Measurements from ENCODE around the gene PSME2. TPM values are rescaled to one million over a fixed set of nuclear protein-coding genes. Genes with fewer than 3 reads are reported as not detected.
A peak's percentile ranks its signal among the peaks of the same experiment; 100 is the strongest.

Gene PSME2
- total and polyA plus RNA-seq, 2 of the 13 experiments (the other 11 are each of a cell fraction or from before 2014, with no cell fraction given) = 332 to 716 TPM

DNA sequence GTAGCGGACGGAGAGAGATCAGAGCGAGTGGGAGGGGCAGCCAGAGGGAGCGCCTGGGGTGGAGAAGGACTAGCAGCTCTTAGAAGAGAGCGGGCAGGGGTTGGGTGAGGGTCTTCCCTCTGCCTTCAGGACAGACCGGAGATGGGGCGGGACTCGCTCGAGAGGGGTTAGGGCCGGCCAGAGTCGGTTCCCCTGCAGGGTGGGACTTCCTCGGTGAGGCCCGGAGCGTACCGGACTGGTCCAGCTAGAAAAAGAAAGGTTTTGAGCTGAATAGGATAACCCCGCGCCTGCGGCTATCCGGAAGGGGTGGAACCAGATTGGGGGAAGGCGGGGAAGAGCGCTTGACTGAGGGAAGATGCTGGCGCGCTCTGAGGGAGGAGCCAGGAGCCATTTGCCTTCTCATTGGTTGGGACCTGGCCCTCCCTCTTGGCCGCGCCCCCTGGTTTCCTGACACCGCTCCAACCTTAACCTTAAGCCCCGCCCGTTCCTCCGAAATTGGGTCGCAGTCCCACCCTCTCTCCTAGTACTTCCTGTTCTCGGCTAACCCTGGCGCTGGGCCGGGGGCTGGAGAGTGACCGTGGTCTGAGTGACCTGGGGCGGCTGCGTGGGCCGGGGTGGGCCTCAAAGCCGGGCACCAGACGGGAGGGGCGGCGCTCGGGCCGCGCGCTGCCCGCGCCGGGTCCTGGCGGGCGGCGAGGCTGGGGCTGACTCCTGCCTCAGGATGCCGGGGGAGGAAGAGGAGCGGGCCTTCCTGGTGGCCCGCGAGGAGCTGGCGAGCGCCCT is 759 bp upstream of the PSME2 start, which contains the start of gene RNF31 (continued):
- TF ChIP-seq ZFYVE20 (CRISPR knock-in tag; IDR thresholded peaks at IDR 0.05; ENCODE audit: borderline replicate concordance, low read depth) (no peak), TAF15 (IDR thresholded peaks at IDR 0.05; ENCODE audit: low read depth, low read length, poor library complexity, severe bottlenecking) (peak; percentile 37), IRX3 (CRISPR knock-in tag; IDR thresholded peaks at IDR 0.05; ENCODE audit: borderline replicate concordance, low read depth) (no peak), SAFB2 (CRISPR knock-in tag; IDR thresholded peaks at IDR 0.05; ENCODE audit: borderline replicate concordance, low read depth) (no peak; the same call in 1 of the 2 replicates), JUNB (CRISPR knock-in tag; IDR thresholded peaks at IDR 0.05; ENCODE audit: borderline replicate concordance) (no peak), ZFP1 (CRISPR knock-in tag; IDR thresholded peaks at IDR 0.05) (no peak), MTF2 (CRISPR knock-in tag; IDR thresholded peaks at IDR 0.05; ENCODE audit: borderline replicate concordance) (no peak), ZNF792 (CRISPR knock-in tag; IDR thresholded peaks at IDR 0.05) (no peak; the same call in 1 of the 2 replicates), ZNF441 (CRISPR knock-in tag; IDR thresholded peaks at IDR 0.05; ENCODE audit: borderline replicate concordance) (peak; percentile 70), JUN (CRISPR knock-in tag; IDR thresholded peaks at IDR 0.05) (no peak; the same call in none of the 2 replicates), ZSCAN31 (CRISPR knock-in tag; IDR thresholded peaks at IDR 0.05; ENCODE audit: low read depth) (no peak; the same call in 1 of the 2 replicates), MXD4 (CRISPR knock-in tag; IDR thresholded peaks at IDR 0.05) (peak; percentile 96), CHD2 (IDR thresholded peaks at IDR 0.05; ENCODE audit: low read depth, low read length) (no peak), ETV5 (CRISPR knock-in tag; IDR thresholded peaks at IDR 0.05; ENCODE audit: borderline replicate concordance) (peak; percentile 67), ZNF510 (CRISPR knock-in tag; IDR thresholded peaks at IDR 0.05; ENCODE audit: low read depth) (peak; percentile 51; the same call in 1 of the 2 replicates), ELF3 (CRISPR knock-in tag; IDR thresholded peaks at IDR 0.05) (peak; percentile 93)
- TF ChIP-seq, protein P1, sequence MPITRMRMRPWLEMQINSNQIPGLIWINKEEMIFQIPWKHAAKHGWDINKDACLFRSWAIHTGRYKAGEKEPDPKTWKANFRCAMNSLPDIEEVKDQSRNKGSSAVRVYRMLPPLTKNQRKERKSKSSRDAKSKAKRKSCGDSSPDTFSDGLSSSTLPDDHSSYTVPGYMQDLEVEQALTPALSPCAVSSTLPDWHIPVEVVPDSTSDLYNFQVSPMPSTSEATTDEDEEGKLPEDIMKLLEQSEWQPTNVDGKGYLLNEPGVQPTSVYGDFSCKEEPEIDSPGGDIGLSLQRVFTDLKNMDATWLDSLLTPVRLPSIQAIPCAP (CRISPR knock-in tag; IDR thresholded peaks at IDR 0.05; ENCODE audit: low read depth) = no peak
- TF ChIP-seq, protein P2, sequence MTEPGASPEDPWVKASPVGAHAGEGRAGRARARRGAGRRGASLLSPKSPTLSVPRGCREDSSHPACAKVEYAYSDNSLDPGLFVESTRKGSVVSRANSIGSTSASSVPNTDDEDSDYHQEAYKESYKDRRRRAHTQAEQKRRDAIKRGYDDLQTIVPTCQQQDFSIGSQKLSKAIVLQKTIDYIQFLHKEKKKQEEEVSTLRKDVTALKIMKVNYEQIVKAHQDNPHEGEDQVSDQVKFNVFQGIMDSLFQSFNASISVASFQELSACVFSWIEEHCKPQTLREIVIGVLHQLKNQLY (CRISPR knock-in tag; IDR thresholded peaks at IDR 0.05) = no peak; the same call in none of the 2 replicates
- TF ChIP-seq, protein P3, sequence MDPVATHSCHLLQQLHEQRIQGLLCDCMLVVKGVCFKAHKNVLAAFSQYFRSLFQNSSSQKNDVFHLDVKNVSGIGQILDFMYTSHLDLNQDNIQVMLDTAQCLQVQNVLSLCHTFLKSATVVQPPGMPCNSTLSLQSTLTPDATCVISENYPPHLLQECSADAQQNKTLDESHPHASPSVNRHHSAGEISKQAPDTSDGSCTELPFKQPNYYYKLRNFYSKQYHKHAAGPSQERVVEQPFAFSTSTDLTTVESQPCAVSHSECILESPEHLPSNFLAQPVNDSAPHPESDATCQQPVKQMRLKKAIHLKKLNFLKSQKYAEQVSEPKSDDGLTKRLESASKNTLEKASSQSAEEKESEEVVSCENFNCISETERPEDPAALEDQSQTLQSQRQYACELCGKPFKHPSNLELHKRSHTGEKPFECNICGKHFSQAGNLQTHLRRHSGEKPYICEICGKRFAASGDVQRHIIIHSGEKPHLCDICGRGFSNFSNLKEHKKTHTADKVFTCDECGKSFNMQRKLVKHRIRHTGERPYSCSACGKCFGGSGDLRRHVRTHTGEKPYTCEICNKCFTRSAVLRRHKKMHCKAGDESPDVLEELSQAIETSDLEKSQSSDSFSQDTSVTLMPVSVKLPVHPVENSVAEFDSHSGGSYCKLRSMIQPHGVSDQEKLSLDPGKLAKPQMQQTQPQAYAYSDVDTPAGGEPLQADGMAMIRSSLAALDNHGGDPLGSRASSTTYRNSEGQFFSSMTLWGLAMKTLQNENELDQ (CRISPR knock-in tag; IDR thresholded peaks at IDR 0.05; ENCODE audit: borderline replicate concordance) = no peak; the same call in 1 of the 2 replicates
- TF ChIP-seq, protein P4, sequence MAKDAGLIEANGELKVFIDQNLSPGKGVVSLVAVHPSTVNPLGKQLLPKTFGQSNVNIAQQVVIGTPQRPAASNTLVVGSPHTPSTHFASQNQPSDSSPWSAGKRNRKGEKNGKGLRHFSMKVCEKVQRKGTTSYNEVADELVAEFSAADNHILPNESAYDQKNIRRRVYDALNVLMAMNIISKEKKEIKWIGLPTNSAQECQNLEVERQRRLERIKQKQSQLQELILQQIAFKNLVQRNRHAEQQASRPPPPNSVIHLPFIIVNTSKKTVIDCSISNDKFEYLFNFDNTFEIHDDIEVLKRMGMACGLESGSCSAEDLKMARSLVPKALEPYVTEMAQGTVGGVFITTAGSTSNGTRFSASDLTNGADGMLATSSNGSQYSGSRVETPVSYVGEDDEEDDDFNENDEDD (CRISPR knock-in tag; IDR thresholded peaks at IDR 0.05; ENCODE audit: borderline replicate concordance) = 0 out of 2 replicates have a peak, but pooled peaks have one; percentile 56
- TF ChIP-seq, protein P5, sequence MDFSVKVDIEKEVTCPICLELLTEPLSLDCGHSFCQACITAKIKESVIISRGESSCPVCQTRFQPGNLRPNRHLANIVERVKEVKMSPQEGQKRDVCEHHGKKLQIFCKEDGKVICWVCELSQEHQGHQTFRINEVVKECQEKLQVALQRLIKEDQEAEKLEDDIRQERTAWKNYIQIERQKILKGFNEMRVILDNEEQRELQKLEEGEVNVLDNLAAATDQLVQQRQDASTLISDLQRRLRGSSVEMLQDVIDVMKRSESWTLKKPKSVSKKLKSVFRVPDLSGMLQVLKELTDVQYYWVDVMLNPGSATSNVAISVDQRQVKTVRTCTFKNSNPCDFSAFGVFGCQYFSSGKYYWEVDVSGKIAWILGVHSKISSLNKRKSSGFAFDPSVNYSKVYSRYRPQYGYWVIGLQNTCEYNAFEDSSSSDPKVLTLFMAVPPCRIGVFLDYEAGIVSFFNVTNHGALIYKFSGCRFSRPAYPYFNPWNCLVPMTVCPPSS (IDR thresholded peaks at IDR 0.05) = no peak
- TF ChIP-seq, protein P6, sequence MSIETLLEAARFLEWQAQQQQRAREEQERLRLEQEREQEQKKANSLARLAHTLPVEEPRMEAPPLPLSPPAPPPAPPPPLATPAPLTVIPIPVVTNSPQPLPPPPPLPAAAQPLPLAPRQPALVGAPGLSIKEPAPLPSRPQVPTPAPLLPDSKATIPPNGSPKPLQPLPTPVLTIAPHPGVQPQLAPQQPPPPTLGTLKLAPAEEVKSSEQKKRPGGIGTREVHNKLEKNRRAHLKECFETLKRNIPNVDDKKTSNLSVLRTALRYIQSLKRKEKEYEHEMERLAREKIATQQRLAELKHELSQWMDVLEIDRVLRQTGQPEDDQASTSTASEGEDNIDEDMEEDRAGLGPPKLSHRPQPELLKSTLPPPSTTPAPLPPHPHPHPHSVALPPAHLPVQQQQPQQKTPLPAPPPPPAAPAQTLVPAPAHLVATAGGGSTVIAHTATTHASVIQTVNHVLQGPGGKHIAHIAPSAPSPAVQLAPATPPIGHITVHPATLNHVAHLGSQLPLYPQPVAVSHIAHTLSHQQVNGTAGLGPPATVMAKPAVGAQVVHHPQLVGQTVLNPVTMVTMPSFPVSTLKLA (IDR thresholded peaks at IDR 0.05) = peak; percentile 37
